OCI-M1 (cell line): ENCODE measurements around the gene PLCB4.
A peak's percentile ranks its signal among the peaks of the same experiment; 100 is the strongest.

Experiments used
- DNase-seq: peaks from one replicate; lab custom pipeline; 2025; lab: John Stamatoyannopoulos, UW

Gene PLCB4

DNA sequence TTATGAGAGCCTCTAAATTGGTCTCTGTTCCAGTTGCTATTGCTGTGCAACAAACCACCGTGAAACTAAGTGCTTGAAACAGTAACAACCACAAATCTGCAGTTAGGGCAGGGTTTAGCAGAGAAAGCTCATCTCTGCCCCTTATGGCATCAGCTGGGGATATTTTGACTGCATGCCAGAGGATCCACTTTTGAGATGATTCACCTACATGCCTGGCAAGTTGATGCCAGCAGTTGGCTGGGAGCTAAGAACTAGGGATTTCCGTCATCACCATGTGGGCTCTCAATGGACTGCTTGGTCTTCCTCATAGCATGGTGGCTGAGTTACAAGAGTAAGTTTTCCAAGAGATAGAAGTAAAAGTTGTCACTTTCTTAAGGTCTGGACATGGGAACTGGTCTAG, 35.1 kb downstream of the PLCB4 start:
- no peak for DNase-seq

DNA sequence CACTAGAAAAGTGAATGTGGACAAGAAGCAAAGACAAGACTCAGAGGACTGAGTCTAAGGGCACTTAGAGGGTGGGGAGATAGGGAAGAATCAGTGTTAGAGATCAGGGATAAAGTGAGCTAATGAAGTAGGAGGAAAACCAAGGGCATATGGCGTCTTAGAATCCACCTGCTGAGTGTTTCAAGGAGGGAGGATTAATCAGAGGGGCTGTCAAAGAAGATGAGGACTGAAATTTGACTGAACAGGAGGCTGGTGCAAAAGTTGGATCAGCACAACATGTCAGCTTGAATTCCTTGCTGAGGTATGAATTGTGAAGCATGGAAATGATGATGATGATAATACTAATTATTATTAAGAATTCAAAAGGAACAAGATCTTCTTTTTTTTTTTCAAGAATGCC, 39.4 kb downstream of the PLCB4 start:
- no peak for DNase-seq

DNA sequence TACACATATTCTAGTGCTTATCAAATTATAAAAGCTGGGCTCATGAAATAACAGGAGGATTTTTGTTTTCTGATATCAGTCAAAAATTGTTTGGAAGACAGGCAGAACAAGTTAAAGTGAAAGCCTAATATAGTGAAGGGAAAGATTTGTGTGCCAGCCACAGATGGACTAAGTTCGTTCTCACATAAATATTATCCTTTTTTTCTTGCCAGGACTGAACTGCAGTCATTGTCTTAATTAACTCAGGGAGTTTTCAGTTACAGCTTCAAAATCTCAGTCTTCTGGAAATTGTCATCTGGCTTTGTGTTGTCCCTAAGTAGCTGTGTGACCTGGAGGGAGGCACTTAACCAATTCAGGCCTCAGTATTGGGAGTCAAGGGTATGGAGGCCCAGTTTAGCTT, 40.7 kb downstream of the PLCB4 start:
- DNase-seq = no peak

- no peak for DNase-seq
These were observed 41.5 kb downstream of the PLCB4 start for GRCh38 chr20:9110365-9110764.

- no peak for DNase-seq
These were observed 42.1 kb downstream of the PLCB4 start for GRCh38 chr20:9110916-9111432.

- DNase-seq = no peak
These were observed 43.9 kb downstream of the PLCB4 start for GRCh38 chr20:9112541-9113515.

DNA sequence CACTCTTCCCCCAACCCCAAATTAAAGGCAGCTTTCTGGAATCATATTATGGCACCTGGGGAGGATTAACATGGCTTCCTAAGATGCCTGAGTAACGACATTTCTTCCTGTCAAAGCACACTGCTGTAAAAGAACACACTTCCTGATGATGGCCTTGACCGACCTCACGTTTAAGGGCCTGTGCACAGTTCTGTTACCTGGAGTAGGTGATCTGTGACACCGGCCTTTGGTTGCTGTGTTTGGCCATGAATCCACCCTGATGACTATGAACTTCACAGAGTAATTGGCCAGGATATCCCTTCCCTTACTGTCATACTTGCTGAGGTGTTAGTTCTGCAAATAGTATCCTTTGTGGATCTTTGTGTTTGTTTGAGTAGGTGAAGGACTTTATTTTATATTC, 45.8 kb downstream of the PLCB4 start:
- no peak for DNase-seq

DNA sequence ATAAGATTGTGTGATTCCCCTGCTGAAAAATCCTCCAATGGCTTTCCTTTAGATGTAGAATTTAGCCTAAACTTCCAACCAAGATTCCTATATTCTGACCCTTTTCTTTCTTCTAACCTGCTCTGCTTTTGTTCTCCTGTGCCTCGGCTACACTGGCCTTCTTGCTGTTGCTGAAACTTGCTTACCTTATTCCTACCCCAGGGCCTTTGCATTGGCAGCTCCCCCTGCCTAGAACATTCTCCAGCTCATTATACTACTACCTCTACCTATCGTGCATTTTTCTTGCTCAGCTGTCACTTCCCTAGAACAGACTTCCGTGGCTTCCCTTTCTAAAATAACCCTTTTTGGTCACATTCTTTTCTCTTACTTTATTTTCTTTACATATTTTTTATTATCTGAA, 48.7 kb downstream of the PLCB4 start:
- DNase-seq = no peak

DNA sequence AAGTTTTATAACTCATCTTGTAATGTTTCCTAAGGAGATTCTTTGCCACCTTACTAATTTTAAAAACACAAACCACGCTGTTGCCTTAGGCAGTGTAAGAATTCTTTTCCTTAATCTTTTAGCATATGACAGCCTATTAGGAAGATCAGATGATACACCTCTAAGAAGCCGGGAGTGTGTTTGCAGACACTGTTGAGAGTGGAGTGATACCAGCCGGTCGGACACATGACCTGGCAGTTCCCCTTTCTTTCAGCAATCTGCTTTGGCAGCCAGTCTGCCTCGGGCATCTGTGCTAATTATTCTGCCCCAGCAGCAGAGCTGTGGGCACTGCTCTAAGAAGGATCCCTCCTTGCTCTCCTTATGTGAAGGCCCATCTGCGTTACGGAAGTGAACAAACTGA, 50.9 kb downstream of the PLCB4 start:
- DNase-seq = peak; percentile 43

- no peak for DNase-seq
These were observed 52.3 kb downstream of the PLCB4 start for GRCh38 chr20:9121211-9121610.

- no peak for DNase-seq
These were observed 53.7 kb downstream of the PLCB4 start for GRCh38 chr20:9122571-9122970.

DNA sequence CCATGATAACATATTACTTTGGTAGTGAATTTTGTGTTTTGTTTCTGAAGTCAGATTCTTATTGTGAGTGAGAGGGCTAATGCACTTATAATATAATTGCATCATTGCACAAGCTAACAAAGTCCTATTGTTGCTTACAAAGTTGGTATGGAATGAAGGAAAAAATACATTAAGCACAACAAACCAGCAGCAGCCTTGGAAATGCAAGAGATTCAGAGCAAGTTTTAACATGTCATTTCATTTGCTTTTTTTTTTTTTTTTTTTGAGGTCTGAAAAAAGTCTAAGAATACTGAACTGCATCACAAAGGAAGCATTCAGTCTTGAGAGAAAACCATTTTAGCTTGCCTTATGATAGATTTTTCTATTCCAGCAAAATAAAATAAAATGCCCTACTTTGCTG, 57.6 kb downstream of the PLCB4 start:
- DNase-seq = peak; percentile 6

- no peak for DNase-seq
These were observed 59.7 kb downstream of the PLCB4 start for GRCh38 chr20:9128568-9128967.

DNA sequence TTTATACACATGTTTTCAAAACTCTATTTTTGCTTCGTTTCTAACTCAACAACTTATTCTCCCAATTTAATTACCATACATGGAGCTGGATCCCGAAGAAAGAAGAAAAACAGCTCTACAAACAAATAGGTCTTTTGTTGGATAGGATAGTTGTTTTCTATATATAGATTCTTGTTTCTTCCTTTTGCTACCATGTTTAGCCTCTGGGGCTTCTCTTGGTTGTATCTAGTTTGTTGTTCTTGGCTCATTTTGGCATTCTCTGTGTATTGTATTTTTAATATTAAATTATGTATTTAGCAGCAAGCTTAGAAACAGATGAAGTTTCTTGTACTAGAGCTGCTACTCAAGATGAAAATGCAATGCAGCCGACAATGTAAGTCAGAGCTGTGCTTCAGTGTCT, 60.9 kb downstream of the PLCB4 start:
- no peak for DNase-seq

GRCh38 chr20:9130521-9130920, 61.6 kb downstream of the PLCB4 start:
- no peak for DNase-seq

GRCh38 chr20:9131841-9132240, 63.0 kb downstream of the PLCB4 start:
- no peak for DNase-seq

GRCh38 chr20:9134346-9134745, 65.5 kb downstream of the PLCB4 start:
- DNase-seq = peak; percentile 14

DNA sequence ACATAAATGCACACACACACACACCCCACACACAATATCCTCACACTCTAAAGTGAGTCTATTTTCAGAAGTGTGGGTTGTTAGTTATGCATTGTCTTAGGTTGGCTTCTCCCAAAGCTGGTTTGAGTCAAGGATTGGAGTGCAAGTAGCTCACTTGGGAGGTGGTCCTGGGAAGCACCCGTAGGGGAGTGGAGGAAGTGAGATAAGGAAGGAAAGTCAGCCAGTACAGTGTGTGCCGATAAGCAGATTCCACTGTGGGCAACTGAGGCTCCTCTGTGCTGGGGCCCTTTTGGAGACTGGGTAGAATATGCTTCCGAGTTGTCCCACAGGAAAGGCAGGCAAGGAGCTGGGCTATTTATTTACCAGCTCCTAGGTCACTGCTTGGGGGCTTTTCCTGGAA, 67.2 kb downstream of the PLCB4 start:
- DNase-seq = peak; percentile 69

GRCh38 chr20:9137001-9137400, 68.1 kb downstream of the PLCB4 start:
- peak; percentile 40 for DNase-seq

GRCh38 chr20:9139106-9139833, 70.4 kb downstream of the PLCB4 start:
- DNase-seq = peak; percentile 50

DNA sequence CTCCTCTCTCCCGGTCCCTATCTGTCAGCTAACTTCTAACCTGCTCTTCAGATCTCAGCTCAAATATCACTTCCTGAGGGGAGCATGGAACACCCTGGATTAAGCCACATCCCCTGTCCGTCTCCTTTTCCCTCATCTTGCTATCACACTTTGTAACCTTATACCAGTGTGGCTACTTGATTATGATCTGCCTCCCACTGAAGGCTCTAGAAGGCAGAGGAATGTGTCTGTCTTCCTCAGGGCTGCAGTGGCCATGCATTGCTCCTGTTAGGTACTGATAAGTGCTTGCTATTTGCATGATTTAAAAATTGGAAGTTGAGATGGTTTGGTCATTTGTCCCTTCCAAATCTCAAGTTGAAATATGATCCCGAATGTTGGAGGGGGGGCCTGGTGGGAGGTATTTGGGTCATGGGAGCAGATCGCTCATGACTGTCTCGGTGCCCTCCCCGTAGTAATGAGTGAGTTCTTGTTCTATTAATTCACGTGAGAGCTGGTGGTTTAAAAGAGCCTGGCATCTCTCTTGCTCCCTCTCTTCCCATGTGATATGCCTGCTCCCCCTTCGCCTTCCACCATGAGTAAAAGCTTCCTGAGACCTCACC, 71.4 kb downstream of the PLCB4 start:
- DNase-seq = peak; percentile 84

- DNase-seq = no peak
These were observed 72.2 kb downstream of the PLCB4 start for GRCh38 chr20:9141070-9141469.

GRCh38 chr20:9141921-9142320, 73.0 kb downstream of the PLCB4 start:
- peak; percentile 21 for DNase-seq
